CD4-positive, alpha-beta T cell treated with Interleukin-21 for 1 hour (primary cell): ENCODE data around the gene CACNA1E.

Experiments
- DNase-seq: peaks from one replicate; pipeline ENCODE4 v3.0.0-alpha.2; 2020

The CACNA1E gene

DNA sequence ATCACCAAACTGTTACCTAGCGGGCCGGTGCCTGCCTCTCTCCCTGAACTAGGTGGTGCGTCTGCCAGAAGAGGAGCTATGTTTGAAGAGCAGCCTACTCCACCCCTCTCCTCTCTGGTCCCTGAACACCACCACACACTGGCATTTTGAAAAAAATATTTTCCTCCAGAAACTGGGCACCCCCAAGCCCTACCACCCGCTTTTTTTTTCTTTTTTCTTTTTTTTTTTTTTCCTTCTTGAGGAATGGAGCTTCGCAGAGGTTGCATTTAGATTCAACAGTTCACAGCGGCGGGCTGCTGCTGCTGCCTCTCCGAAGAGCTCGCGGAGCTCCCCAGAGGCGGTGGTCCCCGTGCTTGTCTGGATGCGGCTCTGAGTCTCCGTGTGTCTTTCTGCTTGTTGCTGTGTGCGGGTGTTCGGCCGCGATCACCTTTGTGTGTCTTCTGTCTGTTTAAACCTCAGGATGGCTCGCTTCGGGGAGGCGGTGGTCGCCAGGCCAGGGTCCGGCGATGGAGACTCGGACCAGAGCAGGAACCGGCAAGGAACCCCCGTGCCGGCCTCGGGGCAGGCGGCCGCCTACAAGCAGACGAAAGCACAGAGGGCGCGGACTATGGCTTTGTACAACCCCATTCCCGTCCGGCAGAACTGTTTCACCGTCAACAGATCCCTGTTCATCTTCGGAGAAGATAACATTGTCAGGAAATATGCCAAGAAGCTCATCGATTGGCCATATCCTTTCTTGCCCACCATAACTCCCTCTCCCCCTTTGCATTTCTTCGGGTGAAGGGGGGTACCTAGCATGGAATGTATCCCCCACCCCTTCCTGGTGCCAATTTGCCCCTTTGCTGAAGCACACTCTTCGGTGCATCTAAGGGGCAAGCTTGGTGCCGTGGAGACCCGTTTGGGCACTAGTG is at the start of gene CACNA1E:
TSS of gene CACNA1E (plus strand) at position 233 of the 911 bp plus-strand sequence. CDS start at position 461, 228 bp downstream.
- no peak for DNase-seq

DNA sequence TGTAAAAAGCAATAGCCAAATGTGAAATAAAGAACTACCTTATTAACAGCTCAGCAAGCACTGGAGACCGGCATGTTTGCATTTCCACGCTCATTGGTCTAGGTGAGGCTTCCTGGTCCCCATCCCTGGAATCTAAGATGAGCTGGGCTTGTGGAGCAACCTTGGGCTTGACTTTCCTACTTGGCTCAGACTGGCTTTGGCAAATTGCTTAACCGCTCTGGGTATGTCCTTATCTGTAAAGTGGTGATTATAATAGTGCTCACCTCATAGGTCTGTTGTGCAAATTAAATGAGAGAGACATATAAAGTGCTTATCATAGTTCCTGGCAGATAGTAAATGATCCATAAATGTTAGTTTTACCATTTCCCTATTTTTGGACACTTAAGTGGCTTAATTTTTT is 49.4 kb upstream of the CACNA1E start:
- DNase-seq, result no peak

- no peak for DNase-seq
Measured at GRCh38 chr1:181438013-181438412, 45.3 kb upstream of the CACNA1E start.

DNA sequence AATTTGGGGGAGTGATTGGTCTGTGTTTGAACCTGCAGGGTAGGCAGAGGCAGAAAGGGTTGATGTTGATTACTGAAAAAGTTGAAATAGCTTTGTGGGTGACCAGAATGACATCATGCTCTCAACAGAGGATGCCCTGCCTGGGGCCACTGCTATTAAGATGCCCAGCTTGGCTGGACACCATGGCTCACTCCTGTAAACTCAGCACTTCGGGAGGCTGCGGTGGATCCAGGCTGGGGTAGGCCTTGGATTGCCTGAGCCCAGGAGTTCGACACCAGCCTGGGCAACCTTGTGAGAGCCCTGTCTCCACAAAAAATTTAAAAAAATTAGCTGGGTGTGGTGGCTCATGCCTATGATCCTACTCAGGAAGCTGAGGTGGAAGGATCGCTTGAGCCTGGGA is 42.8 kb upstream of the CACNA1E start:
- no peak for DNase-seq

DNA sequence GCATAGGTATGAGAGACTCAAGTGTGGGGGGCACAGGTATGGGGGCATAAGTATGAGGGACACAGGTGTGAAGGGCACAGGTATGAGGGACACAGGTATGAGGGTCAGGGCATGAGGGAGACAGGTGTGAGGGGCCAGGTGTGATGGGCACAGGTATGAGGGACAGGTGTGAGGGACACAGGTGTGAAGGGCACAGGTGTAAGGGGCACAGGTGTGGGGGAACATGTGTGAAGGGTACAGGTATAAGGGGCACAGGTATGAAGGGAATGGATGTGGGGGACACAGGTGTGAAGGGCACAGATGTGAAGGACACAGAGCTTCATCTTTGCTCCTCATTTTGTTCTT is 41.2 kb upstream of the CACNA1E start:
- DNase-seq, result no peak

DNA sequence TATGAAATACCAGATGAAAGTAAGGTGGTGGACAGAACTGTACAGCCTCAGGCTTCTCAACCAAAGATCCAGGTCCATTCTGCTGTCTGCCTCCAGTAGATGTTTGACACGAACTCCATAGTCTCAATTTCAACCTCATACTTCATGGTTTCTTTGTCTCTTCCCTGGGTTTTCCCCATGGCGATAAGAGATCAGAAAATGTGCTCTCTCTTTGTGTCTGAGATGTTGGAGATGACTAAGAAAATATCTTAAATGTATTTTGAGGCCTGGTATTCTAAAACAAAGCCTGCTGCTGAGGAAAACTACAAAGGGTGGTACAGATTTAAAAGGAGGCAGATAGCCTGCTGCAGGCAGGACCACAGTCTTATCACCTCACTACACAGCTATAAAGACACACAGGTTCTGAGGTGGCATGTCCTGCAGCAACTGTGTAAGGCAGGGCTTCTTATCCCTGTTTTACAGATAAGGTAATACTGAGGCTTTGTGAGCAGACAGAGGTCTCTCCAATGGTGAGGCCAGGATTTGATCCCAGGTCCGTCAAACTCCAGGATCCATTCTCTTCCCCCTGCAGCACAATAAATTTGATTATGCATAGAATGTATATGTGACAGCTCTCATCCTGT is 40.0 kb upstream of the CACNA1E start:
- no peak for DNase-seq

GRCh38 chr1:181445436-181445835 is 37.9 kb upstream of the CACNA1E start:
- no peak for DNase-seq

DNA sequence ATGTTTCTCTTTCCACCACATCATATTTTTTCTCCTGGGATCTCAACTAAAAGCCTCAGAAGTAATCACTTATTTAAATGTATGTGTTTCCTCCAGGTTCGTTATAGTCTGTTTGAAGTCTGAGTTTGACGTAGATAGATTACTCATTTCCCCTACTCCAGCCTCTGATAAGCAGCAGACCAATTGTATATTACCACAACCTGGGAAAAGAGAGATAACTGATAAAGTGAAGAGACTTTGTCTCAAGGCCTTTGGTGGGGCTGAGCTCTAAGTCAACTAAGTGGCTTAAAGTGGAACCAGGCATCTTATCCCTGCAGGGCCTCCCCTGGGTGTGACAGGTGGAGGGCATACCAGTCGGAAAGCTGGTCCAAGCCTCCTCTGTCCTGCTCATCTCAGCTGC is 34.9 kb upstream of the CACNA1E start:
- no peak for DNase-seq

GRCh38 chr1:181451661-181452230 is 31.6 kb upstream of the CACNA1E start:
- no peak for DNase-seq

- no peak for DNase-seq
Measured at GRCh38 chr1:181452746-181453145, 30.6 kb upstream of the CACNA1E start.

- no peak for DNase-seq
Measured at GRCh38 chr1:181453541-181454201, 29.6 kb upstream of the CACNA1E start.

- DNase-seq, result no peak
Measured at GRCh38 chr1:181456551-181456950, 26.8 kb upstream of the CACNA1E start.

DNA sequence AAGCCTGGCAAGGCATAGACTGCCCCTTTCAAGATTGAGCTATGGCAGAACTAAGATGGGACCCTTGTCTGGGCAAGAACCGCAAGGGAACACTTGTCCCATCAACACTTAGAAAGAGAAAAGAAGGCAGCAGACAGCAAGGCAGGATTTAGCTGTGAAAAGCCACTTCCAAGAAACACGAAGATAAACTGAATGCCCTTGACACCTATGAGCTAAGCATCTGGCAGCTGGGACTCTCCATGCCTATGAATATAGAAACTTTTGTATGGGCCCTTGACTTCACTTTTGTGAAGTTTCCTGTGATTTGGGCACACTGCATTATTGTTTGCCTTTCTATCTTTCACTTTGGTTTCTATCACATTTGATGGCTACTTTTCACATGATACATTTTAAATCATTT is 24.9 kb upstream of the CACNA1E start:
- DNase-seq, result no peak

- no peak for DNase-seq
Measured at GRCh38 chr1:181459067-181459466, 24.2 kb upstream of the CACNA1E start.

DNA sequence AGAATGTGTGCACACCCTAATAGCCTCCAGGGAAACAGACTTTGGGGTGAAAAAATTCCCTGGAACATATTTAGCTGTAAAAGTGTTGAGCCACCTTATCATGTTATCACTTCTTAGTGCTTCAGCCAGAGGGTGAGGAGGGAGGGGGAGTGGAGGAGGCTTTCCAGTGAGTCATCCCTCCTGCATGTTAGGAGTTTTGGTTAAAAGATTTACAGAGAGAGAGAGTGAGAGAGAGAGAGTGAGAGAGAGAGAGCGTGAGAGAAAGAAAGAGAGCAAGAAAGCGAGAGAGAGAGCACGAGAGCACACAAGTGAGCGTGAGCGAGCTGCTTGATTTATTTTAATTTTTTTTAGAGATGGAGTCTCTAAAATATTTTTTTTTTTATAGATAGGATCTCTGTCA is 13.5 kb upstream of the CACNA1E start:
- no peak for DNase-seq

DNA sequence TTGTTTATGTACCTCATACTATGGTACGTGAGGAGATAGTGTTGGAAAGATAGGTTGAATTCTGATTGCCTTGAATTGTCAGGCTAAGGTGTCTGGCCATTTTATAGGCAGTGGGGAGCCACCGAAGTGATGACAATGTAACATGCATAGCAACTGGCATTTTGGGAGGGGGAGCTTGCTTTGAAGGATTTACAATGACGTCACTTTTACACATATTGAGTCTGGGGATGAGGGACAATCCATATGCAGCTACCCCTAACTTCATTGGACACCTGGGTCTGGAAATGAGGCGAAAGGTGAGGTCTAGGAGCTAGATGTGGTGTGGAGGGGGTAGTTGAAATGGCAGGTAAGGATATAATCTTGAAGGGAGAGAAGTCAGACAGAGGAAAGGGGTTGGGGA is 7.7 kb upstream of the CACNA1E start:
- DNase-seq, result no peak

DNA sequence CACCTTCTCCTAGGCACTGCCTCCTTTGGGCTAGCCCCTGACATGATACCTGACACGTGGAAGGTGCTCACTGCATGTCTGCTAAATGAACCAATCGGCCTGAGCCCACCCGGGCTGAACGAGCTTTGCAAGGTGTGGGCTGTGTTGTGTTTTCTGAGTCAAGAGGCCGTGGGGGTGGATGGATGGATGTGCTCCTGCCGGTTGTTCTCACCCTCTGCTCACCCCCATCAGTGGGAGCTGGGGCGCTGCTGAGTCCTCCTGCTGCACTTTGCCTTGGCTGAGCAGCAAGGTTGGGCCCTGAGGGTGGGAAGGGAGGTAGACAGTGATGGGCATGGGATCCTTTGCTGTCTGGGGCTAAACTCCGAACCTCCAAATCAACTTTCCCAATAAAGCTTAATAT is 6.7 kb upstream of the CACNA1E start:
- no peak for DNase-seq

GRCh38 chr1:181478306-181478705 is 5.0 kb upstream of the CACNA1E start:
- no peak for DNase-seq

DNA sequence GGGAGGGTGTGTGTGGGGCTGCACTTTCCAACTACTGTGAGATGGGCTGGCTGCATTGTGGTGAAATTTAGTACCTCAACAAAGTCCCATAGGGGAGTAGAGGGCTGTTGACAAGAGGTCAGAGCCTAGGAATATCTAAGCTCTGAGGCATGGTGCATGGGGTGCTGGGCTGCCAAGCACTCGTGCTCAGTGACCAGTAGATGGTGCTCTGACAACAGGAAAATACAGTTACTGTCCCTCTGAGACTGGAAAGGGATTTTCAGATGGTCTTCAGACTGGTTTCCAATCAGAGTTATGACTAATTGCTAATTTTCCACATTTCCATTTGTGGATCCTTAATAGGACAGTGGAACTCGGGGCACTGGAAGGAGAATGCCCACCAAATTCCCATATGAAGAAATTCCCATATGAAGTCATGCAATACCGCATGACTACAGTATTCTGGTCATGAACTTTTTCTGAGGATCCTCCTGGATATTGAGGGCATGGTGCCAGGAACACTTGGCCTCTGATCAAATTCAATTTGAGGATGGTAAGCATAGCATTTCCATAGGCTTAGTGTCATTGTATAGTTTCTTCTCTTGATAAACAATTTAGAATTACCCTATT is 4.1 kb upstream of the CACNA1E start:
- peak; percentile 44 for DNase-seq

- DNase-seq, result no peak
Measured at GRCh38 chr1:181482001-181482430, 1.3 kb upstream of the CACNA1E start.

DNA sequence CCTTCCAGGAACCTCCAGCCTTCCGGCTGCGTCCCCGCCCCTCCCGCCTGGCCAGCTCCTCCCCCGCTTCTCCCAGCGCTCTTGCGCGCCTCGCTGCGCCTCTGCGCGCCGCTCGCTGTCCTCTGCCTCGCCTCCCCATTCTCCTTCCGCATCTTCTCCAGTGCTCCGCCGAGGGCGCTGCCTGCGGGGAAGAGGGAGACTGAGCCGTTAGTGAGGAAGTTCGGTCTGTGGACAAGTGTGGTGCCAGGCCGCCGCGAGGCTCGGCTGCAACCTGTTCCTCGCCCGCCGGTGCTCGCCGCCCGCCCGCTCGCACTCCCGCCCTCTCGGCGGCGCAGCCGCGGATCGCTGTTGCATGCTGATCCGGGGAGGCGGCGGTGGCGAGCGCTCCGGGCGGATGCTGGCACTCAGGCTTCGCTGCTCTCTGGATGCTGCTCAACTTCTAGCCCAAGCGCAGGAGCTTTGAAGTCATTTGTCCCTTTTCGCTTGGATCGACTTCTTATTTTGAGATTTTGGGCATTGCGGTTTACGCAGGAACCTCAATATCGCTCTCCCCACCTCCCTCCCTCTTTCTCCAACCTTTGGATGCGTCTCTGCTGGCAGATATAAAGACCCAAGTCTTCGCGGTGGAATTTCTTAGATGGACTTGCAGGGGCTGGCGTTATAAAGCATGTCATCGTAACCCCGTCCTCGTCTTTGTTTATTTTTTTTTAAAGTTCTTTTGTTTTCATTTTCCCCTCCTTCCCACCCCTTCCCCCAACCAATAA is 614 bp upstream of the CACNA1E start:
- DNase-seq, result no peak

- no peak for DNase-seq
Measured at GRCh38 chr1:181484821-181485220, 1.5 kb downstream of the CACNA1E start.
